NOMO-1 treated with DMSO at 0.1 percent for 48 hours (cell line): ENCODE data around the gene MMP3.
A peak's percentile ranks its signal among the peaks of the same experiment; 100 is the strongest.

Experiments
- DNase-seq: peaks from one replicate; lab custom pipeline; 2025; ENCODE audit not compliant: unreplicated experiment; lab: John Stamatoyannopoulos, UW

The MMP3 gene

GRCh38 chr11:102832612-102833011, 10.8 kb downstream of the MMP3 start:
- DNase-seq = no peak

GRCh38 chr11:102831489-102832440, 11.6 kb downstream of the MMP3 start:
- peak; percentile 50 for DNase-seq

- no peak for DNase-seq
These were observed 12.3 kb downstream of the MMP3 start for GRCh38 chr11:102831128-102831488.

- no peak for DNase-seq
These were observed 13.2 kb downstream of the MMP3 start for GRCh38 chr11:102830001-102830727.

GRCh38 chr11:102829316-102830000, 14.0 kb downstream of the MMP3 start:
- DNase-seq = no peak

GRCh38 chr11:102824556-102824955, 18.9 kb downstream of the MMP3 start:
- DNase-seq = no peak

- no peak for DNase-seq
These were observed 23.9 kb downstream of the MMP3 start for GRCh38 chr11:102819491-102819890.

GRCh38 chr11:102813484-102813883, 29.9 kb downstream of the MMP3 start:
- no peak for DNase-seq

GRCh38 chr11:102812188-102812587, 31.2 kb downstream of the MMP3 start:
- DNase-seq = no peak

GRCh38 chr11:102810950-102811660, 32.3 kb downstream of the MMP3 start:
- DNase-seq = no peak

GRCh38 chr11:102809971-102810370, 33.4 kb downstream of the MMP3 start:
- DNase-seq = no peak

- no peak for DNase-seq
These were observed 35.5 kb downstream of the MMP3 start for GRCh38 chr11:102807921-102808320.

GRCh38 chr11:102806296-102806695, 37.1 kb downstream of the MMP3 start:
- DNase-seq = no peak

- no peak for DNase-seq
These were observed 41.1 kb downstream of the MMP3 start for GRCh38 chr11:102802341-102802740.

- no peak for DNase-seq
These were observed 42.6 kb downstream of the MMP3 start for GRCh38 chr11:102800767-102801166.

GRCh38 chr11:102799681-102800340, 43.6 kb downstream of the MMP3 start:
- DNase-seq = no peak

- DNase-seq = no peak
These were observed 45.2 kb downstream of the MMP3 start, which contains the start of gene MMP1 for GRCh38 chr11:102798012-102798746. Gene MMP1 (minus strand): TSS chr11:102798160. CDS start chr11:102798092, 68 bp downstream.

- DNase-seq = no peak
These were observed 49.0 kb downstream of the MMP3 start for GRCh38 chr11:102794382-102794781.

GRCh38 chr11:102793677-102794290, 49.6 kb downstream of the MMP3 start:
- no peak for DNase-seq
